ENCODE results near the gene GRIP2.

DNA sequence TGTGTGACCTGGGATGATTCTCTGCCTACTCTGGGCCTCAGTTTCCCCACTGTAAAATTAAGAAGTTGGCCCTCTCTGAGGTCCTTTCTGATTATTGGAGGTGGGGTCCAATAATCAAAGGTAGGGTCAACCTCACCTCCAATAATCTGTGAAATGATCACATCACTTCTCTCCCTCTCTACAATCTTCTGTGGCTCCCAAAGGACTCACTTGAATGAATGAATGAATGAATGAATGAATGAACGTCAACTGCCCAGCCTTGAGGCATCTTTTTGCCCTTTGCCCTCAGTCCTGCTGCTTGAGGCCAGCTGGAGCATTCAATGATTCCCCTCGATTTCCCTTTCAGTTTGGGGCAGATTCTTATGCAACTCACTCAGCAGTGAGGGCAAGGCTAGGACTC lies 26.7 kb upstream of the GRIP2 start:
- TF ChIP-seq, protein P1, sequence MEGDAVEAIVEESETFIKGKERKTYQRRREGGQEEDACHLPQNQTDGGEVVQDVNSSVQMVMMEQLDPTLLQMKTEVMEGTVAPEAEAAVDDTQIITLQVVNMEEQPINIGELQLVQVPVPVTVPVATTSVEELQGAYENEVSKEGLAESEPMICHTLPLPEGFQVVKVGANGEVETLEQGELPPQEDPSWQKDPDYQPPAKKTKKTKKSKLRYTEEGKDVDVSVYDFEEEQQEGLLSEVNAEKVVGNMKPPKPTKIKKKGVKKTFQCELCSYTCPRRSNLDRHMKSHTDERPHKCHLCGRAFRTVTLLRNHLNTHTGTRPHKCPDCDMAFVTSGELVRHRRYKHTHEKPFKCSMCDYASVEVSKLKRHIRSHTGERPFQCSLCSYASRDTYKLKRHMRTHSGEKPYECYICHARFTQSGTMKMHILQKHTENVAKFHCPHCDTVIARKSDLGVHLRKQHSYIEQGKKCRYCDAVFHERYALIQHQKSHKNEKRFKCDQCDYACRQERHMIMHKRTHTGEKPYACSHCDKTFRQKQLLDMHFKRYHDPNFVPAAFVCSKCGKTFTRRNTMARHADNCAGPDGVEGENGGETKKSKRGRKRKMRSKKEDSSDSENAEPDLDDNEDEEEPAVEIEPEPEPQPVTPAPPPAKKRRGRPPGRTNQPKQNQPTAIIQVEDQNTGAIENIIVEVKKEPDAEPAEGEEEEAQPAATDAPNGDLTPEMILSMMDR (IDR thresholded peaks at IDR 0.05; ENCODE audit: poor library complexity), result no peak
- TF ChIP-seq EZH2 (IDR thresholded peaks at IDR 0.05; ENCODE audit: borderline replicate concordance) (no peak), EZH2phosphoT487 (IDR thresholded peaks at IDR 0.05; ENCODE audit: low read depth, severe bottlenecking, unreplicated experiment) (no peak)

Data from hepatocyte (in vitro differentiated cells).